CD14-positive monocyte (primary cell): Measurements from ENCODE around the gene HIF3A. TPM values are rescaled to one million over a fixed set of nuclear protein-coding genes. Genes with fewer than 3 reads are reported as not detected.

Experiments
- DNase-seq, 3 donors: peaks; one replicate each; pipeline ENCODE4 v3.0.0-alpha.2; 2011 to 2022
- H2AFZ ChIP-seq: 2 replicates; pipeline ENCODE4 v1.6.0; 2012; ENCODE audit warnings: mild to moderate bottlenecking, low read depth, low read length, inconsistent platforms; ENCODE audit not compliant: insufficient read depth, poor library complexity, severe bottlenecking
- H3K27ac ChIP-seq, 2 donors: 1 replicate in 1 of 2; 2 replicates in 1 of 2; pipeline ENCODE4 v1.5.1; 2012 to 2013; ENCODE audit warnings: low read length in 2 of 2, control low read depth in 1 of 2, inconsistent platforms in 1 of 2, low read depth in 1 of 2, mild to moderate bottlenecking in 1 of 2
- H3K27me3 ChIP-seq, 2 donors: one replicate each; pipeline versions ENCODE4 v1.6.0 to v1.6.1; 2011 to 2013; ENCODE audit warnings: low read length in 2 of 2; ENCODE audit not compliant: control insufficient read depth in 2 of 2, insufficient read depth in 2 of 2
- H3K36me3 ChIP-seq, 2 donors: replicated peaks in 1 of 2; 1 replicate in 1 of 2; 2 replicates in 1 of 2; pipeline versions ENCODE4 v1.5.1 to v1.6.1; 2012 to 2013; ENCODE audit warnings: low read length in 2 of 2, control low read depth in 1 of 2, inconsistent platforms in 1 of 2, mild to moderate bottlenecking in 1 of 2; ENCODE audit not compliant: insufficient read depth in 2 of 2, control insufficient read depth in 1 of 2
- H3K4me1 ChIP-seq, 2 donors: 1 replicate in 1 of 2; 2 replicates in 1 of 2; pipeline versions ENCODE4 v1.5.1 to v1.6.1; 2012 to 2013; ENCODE audit warnings: low read length in 2 of 2, control low read depth in 1 of 2, inconsistent platforms in 1 of 2, mild to moderate bottlenecking in 1 of 2, moderate library complexity in 1 of 2; ENCODE audit not compliant: insufficient read depth in 2 of 2, control insufficient read depth in 1 of 2
- H3K4me2 ChIP-seq: replicated peaks from 2 replicates; pipeline ENCODE3; 2012; ENCODE audit warnings: low read length, moderate library complexity, mild to moderate bottlenecking; ENCODE audit not compliant: poor library complexity, severe bottlenecking; ENCODE audit errors: extremely low read depth
- H3K4me3 ChIP-seq, 3 experiments: fragments of 200-600 bp in 1 of 3; sonication (generic) in 1 of 3; replicated peaks in 1 of 3; 1 replicate in 2 of 3; 2 replicates in 1 of 3; pipeline ENCODE4 v1.5.1; 2011 to 2013; ENCODE audit warnings: low read length in 3 of 3, mild to moderate bottlenecking in 3 of 3, control low read depth in 2 of 3, low read depth in 2 of 3, inconsistent platforms in 1 of 3, moderate library complexity in 1 of 3
- H3K79me2 ChIP-seq: 2 replicates; pipeline ENCODE4 v1.6.0; 2012; ENCODE audit warnings: mild to moderate bottlenecking, control low read depth, inconsistent platforms, low read length, moderate library complexity; ENCODE audit not compliant: insufficient read depth
- H3K9ac ChIP-seq: 2 replicates; pipeline ENCODE4 v1.6.0; 2017; ENCODE audit warnings: low read length, mild to moderate bottlenecking; ENCODE audit not compliant: insufficient read depth, poor library complexity, severe bottlenecking
- H3K9me3 ChIP-seq, 2 donors: replicated peaks in 1 of 2; 1 replicate in 1 of 2; 2 replicates in 1 of 2; pipeline versions ENCODE4 v1.5.1 to v1.6.1; 2012 to 2013; ENCODE audit warnings: low read length in 2 of 2, control low read depth in 1 of 2; ENCODE audit not compliant: control insufficient read depth in 1 of 2, insufficient read depth in 1 of 2
- H4K20me1 ChIP-seq: 2 replicates; pipeline ENCODE4 v1.6.0; 2012; ENCODE audit warnings: mild to moderate bottlenecking, low read length, control low read depth, moderate library complexity; ENCODE audit not compliant: insufficient read depth
- H3K27ac Mint-ChIP-seq, 7 donors: one replicate each; pipeline ENCODE4 v1.8.0; 2020; ENCODE audit warnings: mild to moderate bottlenecking in 7 of 7, mixed read lengths in 7 of 7, moderate library complexity in 6 of 7, inconsistent platforms in 2 of 7
- H3K27me3 Mint-ChIP-seq, 3 donors: one replicate each; pipeline ENCODE4 v1.8.0; 2021 to 2022; ENCODE audit warnings: low read depth in 3 of 3, mild to moderate bottlenecking in 3 of 3, mixed read lengths in 3 of 3, moderate library complexity in 3 of 3, inconsistent platforms in 1 of 3
- H3K36me3 Mint-ChIP-seq, 2 donors: one replicate each; pipeline ENCODE4 v1.8.0; 2020; ENCODE audit warnings: mixed read lengths in 2 of 2, inconsistent platforms in 1 of 2, mild to moderate bottlenecking in 1 of 2
- H3K4me1 Mint-ChIP-seq: one replicate; pipeline ENCODE4 v1.8.0; 2020; ENCODE audit warnings: mild to moderate bottlenecking, mixed read lengths
- H3K4me3 Mint-ChIP-seq, 2 donors: one replicate each; pipeline ENCODE4 v1.8.0; 2020; ENCODE audit warnings: mild to moderate bottlenecking in 2 of 2, mixed read lengths in 2 of 2, moderate library complexity in 1 of 2
- H3K9me3 Mint-ChIP-seq, 7 donors: one replicate each; pipeline ENCODE4 v1.8.0; 2020 to 2022; ENCODE audit warnings: mixed read lengths in 7 of 7, mild to moderate bottlenecking in 6 of 7, moderate library complexity in 6 of 7, inconsistent platforms in 2 of 7
- WGBS: methylation state at CpG from one replicate; pipeline ENCODE4 v1.1.5; 2013; ENCODE audit warnings: missing lambda C conversion rate; ENCODE audit not compliant: insufficient coverage; 5-methylcytosine and 5-hydroxymethylcytosine counted together
- intact Hi-C, 2 donors: fragments of 100-400 bp; cut with micrococcal nuclease; formaldehyde crosslinking; loops; one replicate each; pipeline versions ENCODE4 v1.15.0 to v1.15.1; 2023
- polyA plus RNA-seq, 3 donors: library from polyadenylated mRNA; depleted of rRNA in 1 of 3; unstranded in 2 of 3; stranded (reverse) in 1 of 3; fragments of 300-500 nt in 2 of 3; fragments of >200 nt in 1 of 3; fragmentation: Illumina TruSeq in 2 of 3; gene quantifications; 1 replicate in 2 of 3; 2 replicates in 1 of 3; pipeline ENCODE4 v1.2.3, GENCODE V29; 2012 to 2021
- TF ChIP-seq, protein P1 (sequence below): fragments of 200-600 bp; IDR thresholded peaks from one replicate; pipeline ENCODE4 v1.8.0; 2022; ENCODE audit warnings: antibody characterized with exemption, mild to moderate bottlenecking

Gene HIF3A
- polyA plus RNA-seq, 3 donors: not detected

DNA sequence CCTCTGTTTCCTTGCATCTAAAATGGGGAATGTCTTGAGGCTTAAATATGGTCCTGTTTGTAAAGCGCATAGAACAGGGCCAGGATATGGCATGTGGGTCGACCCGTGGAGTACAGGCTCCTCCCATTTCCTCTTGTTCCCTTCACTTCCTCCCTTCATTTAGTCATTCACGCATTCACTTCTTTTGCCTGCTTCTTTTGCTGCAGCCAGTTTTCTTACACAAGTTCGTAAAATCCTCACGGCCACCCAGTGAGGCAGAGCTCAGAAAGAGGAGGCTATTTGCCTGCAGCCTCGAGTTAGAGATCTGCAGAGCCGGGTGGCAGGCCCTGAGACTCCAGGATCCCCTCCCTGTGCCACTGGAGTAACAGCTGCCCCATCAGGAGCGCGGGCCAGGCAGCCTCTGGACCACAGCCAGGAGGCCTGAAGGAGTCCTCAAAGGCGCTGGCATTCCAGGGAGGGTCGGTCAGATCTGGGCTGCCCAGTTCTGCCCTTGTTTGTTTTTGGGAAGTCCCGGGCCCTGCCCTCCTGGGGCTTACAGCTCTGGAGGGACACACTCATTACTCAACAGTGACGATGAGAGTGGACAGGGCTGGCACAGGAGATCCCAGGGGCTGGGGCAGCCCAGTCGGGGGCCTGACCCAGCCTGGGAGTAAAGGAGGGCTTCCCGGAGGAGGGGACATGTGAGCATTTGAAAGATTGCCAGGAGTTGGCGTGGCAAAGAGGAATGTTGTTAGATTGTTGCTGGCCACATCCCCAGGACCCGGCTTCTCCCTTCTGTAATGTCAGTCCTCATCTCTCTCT, 54.6 kb downstream of the HIF3A start:
- 64% methylated on average over 9 of the region's 18 CpGs for WGBS
- peak in 2 of 3 donors; percentile 2 to 33 for DNase-seq
- intact Hi-C loops: no loop called here

DNA sequence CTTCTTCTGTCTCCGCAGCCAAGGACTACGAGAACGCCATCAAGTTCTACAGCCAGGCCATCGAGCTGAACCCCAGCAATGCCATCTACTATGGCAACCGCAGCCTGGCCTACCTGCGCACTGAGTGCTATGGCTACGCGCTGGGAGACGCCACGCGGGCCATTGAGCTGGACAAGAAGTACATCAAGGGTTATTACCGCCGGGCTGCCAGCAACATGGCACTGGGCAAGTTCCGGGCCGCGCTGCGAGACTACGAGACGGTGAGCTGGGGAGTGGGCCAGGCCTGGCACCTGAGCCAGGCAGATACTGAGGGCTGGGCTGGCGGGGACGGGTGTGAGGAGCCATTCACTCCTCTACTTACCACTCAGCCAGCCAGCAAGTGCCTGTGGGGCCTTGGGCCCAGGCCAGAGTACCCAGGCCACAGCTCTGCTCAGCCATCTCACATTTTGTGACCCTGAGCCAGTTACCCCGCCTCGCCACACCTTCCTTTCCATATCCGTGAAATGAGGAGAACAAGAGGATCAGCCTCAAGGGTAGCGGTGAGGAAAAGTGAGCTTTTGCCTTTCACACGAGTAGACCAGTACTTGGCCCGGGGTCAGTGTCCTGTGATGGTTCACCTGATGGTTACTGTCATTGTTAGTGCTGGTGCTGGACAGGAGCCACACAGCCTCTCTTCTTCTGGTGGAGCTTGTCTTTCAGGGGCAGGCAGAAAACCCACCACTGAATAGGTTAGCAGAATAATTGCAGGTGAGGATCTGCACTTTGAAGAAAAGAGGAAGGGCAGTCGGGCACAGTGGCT, 57.1 kb downstream of the HIF3A start:
- Histone ChIP-seq H2AFZ (no peak overlapping the region), H4K20me1 (peaks cover 27% of the 10 kb centered on the region), H3K4me3 (no peak overlapping the region), H3K79me2 (peaks cover 51% of the 10 kb centered on the region), H3K27ac (no peak overlapping the region), H3K27me3 (no peaks in the 10 kb centered on the region), H3K4me1 (peaks cover 31 to 33% of the 10 kb centered on the region in 2 donors), H3K4me2 (no peak overlapping the region), H3K36me3 (peaks cover 30 to 55% of the 10 kb centered on the region in 2 donors), H3K9ac (no peak overlapping the region), H3K9me3 (no peaks in the 10 kb centered on the region)
- peaks cover 43 to 57% of the 10 kb centered on the region in 2 donors for H3K36me3 Mint-ChIP-seq
- peaks cover 0 to 3% (median 0%) of the 10 kb centered on the region in 7 donors for H3K9me3 Mint-ChIP-seq
- DNase-seq: no peak
- peaks cover 0 to 4% (median 0%) of the 10 kb centered on the region in 3 donors for H3K27me3 Mint-ChIP-seq
- TF ChIP-seq, protein P1, sequence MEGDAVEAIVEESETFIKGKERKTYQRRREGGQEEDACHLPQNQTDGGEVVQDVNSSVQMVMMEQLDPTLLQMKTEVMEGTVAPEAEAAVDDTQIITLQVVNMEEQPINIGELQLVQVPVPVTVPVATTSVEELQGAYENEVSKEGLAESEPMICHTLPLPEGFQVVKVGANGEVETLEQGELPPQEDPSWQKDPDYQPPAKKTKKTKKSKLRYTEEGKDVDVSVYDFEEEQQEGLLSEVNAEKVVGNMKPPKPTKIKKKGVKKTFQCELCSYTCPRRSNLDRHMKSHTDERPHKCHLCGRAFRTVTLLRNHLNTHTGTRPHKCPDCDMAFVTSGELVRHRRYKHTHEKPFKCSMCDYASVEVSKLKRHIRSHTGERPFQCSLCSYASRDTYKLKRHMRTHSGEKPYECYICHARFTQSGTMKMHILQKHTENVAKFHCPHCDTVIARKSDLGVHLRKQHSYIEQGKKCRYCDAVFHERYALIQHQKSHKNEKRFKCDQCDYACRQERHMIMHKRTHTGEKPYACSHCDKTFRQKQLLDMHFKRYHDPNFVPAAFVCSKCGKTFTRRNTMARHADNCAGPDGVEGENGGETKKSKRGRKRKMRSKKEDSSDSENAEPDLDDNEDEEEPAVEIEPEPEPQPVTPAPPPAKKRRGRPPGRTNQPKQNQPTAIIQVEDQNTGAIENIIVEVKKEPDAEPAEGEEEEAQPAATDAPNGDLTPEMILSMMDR: no peak
- peaks cover 33% of the 10 kb centered on the region for H3K4me1 Mint-ChIP-seq
- no peak overlapping the region for H3K27ac Mint-ChIP-seq
- 93% methylated on average over 23 of the region's 28 CpGs for WGBS
- intact Hi-C loops: no loop called here
- H3K4me3 Mint-ChIP-seq: no peak overlapping the region

More for the DNA sequence above, 54.6 kb downstream of the HIF3A start:
- no peaks in the 10 kb centered on the region for H3K9me3 ChIP-seq
- H4K20me1 ChIP-seq: peaks cover 12% of the 10 kb centered on the region
- peak overlapping the region; percentile 60 for H3K4me2 ChIP-seq
- Mint-ChIP-seq H3K36me3 (peaks cover 28 to 38% of the 10 kb centered on the region in 2 donors), H3K27ac (peak overlapping the region in 5 of 7 donors; percentile 77 to 92 (median 85)), H3K4me1 (peaks cover 51% of the 10 kb centered on the region), H3K9me3 (peaks cover 0 to 3% (median 0%) of the 10 kb centered on the region in 7 donors), H3K27me3 (peaks cover 0 to 7% (median 1%) of the 10 kb centered on the region in 3 donors), H3K4me3 (peak overlapping the region; percentile 39 to 83)
- peak overlapping the region in 1 of 3 experiments; percentile 54 for H3K4me3 ChIP-seq
- TF ChIP-seq, protein P1: no peak
- H3K27ac ChIP-seq: peak overlapping the region; percentile 74 to 80
- no peaks in the 10 kb centered on the region for H3K27me3 ChIP-seq
- H3K79me2 ChIP-seq: peaks cover 56% of the 10 kb centered on the region
- H3K36me3 ChIP-seq: peaks cover 30% of the 10 kb centered on the region in 2 donors
- peak overlapping the region; percentile 65 for H2AFZ ChIP-seq
- peak overlapping the region; percentile 36 for H3K9ac ChIP-seq
- peaks cover 50 to 53% of the 10 kb centered on the region in 2 donors for H3K4me1 ChIP-seq
